GM18498 (cell line): ENCODE data around the gene NDUFAF3.

ENCODE experiments used
- ATAC-seq: cut with Tn5 transposase; IDR thresholded peaks from one replicate; pipeline ENCODE4 v1.9.1; 2021; ENCODE audit warnings: mild to moderate bottlenecking, moderate library complexity; ENCODE audit not compliant: unreplicated experiment

The NDUFAF3 gene, protein sequence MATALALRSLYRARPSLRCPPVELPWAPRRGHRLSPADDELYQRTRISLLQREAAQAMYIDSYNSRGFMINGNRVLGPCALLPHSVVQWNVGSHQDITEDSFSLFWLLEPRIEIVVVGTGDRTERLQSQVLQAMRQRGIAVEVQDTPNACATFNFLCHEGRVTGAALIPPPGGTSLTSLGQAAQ

DNA sequence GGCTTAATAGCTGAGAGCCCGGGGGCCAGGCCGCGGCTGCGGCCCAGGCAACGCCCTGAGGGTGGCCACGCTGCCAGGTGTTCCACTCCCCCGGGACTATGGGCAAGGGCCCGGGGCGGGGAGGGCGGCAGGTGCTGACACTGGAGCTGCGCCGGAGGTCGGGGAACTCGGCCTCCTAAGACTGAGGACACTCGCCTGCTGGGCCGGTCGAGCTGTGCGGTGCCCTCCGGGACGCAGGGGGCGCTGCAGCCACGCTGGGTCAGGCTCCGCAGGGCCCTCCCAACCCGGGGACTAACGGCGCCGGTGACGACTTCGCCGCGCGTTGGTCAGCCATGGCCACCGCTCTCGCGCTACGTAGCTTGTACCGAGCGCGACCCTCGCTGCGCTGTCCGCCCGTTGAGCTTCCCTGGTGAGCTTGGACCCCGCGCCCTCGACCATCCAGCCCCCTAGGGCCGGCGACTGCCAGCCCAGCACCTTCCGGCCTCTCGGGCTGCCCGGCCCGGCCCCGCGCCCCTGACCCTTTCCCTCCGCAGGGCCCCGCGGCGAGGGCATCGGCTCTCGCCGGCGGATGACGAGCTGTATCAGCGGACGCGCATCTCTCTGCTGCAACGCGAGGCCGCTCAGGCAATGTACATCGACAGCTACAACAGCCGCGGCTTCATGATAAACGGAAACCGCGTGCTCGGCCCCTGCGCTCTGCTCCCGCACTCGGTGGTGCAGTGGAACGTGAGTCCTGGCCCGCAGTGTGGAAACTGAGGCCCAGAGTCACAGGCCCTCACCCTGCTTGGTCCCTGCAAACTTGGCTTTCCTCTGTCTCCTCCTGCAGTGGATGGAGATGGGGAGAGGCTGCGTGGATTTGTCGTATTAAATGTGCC is at the start of gene NDUFAF3:
NDUFAF3 (plus strand) TSS at position 309 of the 875 bp plus-strand sequence; CDS start at position 333, 24 bp downstream.
- peak; percentile 56 for ATAC-seq

DNA sequence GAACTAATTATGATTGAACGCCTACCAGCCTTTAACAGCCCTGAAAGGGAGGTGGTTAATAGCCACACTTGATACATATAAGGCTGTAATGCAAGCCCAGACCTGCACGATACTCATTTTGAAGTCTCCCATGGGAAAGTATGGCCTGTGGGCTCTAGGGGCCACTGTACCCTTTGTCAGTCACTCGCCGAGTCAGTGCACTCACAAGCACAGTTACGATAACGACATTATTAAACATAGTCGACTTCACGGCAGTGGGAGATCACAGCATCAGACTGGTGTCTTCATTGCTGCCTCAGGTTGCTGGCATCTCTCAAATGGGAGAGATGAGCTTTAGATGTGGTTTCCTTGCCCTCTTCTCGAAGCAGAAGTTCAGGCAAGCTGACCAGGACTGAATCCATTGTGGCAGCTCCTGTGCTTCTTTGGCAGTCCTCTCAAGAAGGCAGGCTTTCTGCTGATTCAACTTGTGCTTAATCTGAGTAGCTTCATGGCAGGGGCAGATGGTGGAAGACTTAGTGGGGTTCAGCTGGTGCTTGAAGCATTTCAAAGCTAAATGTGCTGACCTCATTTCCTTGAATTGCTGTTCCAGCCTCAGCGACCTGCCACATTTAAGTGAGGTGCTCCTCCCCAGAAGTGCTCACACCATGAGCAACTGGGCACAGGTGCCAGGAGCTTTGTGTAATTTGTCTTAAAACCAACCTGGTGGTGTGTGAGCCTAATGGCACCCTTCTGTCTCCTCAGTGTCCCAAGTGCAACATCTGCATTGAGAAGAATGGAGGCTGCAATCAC is 47.7 kb upstream of the NDUFAF3 start:
- no peak for ATAC-seq

DNA sequence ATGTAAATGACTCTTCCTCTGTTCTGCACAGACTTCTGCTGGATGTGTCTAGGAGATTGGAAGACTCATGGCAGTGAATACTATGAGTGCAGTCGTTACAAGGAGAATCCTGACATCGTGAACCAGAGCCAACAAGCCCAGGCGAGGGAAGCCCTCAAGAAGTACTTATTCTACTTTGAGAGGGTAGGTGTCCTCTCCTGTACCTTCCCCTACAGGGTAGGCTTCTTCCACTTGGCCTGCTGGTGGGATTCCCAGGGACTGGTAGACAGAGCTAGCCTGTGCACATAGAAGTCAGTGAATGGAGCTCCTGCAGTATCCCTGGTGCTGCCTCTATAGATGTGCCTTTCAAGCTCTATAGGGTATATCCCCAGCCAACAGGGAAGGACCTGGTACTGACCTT is 42.5 kb upstream of the NDUFAF3 start:
- no peak for ATAC-seq

DNA sequence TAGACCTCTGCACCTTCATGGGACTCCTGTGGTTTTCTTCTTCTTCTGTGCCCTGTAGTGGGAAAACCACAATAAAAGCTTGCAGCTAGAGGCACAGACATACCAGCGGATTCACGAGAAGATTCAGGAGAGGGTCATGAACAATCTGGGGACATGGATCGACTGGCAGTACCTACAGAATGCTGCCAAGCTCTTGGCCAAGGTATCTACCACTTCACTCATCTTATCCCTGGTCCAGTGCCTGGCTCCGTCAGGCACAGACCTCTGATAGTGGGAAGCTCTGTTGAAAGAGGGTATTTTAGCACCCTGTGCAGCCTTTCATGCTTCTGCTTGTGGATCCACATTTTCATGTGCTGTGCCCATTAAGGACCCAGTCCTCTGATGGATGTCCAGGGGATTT is 41.6 kb upstream of the NDUFAF3 start:
- ATAC-seq, result no peak

DNA sequence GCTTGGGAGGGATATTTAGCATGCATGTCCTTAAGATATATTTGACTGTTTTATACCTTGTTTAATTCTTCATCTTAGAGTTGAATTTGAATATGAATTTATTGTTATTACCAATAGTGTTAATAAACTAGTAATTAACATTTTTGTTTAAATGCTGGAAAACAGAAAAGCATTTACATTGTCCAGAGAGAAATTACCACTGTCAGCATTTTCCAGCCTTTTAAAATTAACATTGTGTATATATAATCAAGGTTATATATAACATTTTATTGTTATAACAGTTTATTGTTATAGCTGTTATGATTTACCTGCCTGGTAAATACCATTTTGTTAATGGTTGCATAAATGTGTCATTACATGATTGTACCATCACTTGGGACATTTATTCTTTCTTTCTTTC is 39.9 kb upstream of the NDUFAF3 start:
- no peak for ATAC-seq

DNA sequence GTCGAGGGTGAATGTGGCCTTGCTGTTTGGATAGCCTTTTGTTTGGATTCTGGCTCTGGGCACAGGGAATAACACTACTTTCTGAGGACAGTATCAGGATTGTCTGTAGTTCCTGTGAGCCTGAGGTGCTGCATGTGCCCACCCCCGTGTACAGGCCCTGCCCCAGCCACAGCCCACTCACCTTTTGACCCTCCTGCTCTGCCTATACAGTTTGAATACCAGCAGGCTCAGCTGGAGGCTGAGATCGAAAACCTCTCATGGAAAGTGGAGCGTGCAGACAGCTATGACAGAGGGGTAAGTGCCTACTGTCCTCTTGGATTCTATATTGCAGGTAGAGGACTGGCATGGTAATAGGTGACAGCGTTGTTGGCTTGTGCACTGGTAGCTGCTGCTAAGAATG is 39.2 kb upstream of the NDUFAF3 start:
- ATAC-seq, result no peak

DNA sequence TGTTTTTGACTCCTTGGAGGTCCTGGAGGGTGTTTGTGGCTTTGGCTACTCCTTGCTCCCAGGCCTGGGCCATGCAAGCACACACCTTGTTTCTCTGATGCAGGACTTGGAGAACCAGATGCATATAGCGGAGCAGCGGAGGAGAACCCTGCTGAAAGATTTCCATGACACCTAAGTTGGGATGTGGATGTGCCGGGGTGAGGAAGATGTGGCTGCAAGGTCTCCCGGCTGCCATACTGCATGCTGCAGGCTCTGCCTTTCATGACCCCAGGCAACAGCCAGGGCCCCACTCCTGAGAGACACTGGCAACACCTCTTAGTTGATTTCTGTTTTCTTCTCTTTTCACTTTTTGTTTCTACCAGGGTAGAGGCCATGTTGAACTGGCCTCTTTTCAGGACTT is 38.8 kb upstream of the NDUFAF3 start:
- no peak for ATAC-seq

DNA sequence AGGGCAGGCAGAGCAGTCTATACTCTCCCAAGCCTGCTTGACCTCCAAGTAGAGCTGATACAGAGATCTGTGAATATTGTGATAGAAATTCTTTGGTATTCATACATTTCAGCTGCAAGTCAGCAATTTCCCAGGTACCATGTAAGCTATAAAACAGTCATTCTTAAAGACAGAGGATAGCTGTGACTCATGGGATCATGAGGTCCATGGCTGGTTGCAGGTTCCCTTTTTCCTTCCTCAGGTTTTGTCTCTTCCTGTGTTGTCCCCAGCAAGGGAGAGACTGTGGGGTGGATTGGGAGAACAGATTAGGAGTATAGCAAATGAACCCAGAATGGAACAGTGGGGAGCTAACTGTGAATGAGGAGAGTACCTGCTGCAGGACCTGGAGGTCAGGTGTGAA is 37.3 kb upstream of the NDUFAF3 start:
- no peak for ATAC-seq

DNA sequence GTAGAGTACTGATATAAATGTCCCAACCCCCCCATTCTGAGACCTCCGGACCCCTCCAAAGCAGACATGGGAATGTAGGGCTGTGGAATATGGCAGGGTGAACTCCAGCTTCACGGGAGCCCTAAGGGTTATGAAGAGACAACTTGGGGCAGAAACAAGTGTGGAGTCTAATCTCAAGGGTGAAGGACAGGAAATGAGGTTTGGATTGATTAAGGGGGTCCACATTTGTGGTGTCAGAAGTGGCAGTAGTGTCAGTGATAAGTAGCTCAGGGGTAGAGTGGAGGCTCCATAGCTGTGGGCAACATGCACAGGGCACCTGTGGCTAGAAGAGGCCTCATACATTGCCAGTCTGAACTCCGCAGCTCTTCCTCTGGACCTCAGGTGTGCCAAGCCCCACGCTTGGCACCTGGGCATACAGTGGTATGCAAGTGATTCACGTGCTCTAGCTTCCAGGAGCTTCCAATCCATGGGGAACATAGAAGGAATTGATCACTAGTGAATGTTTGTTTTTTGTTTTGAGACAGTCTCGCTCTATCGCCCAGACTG is 36.0 kb upstream of the NDUFAF3 start:
- ATAC-seq, result no peak

DNA sequence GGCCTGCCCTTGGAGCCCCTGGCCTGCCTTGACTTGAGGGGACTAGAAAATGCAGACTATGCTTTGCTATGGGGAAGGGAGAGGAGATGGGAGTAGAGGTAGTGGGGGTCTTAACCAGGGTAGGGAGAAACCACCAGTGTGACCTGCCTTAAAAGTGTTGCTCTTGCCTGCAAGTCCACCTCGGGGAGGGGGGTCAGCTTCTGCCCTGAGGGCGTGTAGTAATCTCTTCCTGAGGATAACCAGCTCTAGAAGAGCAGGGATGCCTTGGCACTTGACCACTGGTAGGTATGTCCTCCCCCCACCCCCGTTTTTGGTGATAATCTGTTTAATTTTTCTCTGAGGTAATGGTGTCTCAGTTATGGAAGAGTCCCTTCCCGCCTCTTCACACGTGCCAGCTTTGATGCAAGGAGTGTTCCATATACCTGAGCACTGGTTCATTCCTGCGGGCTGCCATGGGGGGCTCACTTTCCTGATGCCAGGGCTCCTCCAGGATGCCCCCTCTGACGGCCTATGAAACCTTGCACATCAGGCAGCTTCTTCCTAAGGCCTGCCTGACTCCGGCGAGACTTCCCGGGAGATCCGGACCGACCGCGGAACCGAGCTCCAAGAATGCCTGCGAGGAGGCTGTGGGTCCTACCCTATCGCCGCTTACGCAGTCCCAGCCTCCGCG is 32.7 kb upstream of the NDUFAF3 start:
- no peak for ATAC-seq

DNA sequence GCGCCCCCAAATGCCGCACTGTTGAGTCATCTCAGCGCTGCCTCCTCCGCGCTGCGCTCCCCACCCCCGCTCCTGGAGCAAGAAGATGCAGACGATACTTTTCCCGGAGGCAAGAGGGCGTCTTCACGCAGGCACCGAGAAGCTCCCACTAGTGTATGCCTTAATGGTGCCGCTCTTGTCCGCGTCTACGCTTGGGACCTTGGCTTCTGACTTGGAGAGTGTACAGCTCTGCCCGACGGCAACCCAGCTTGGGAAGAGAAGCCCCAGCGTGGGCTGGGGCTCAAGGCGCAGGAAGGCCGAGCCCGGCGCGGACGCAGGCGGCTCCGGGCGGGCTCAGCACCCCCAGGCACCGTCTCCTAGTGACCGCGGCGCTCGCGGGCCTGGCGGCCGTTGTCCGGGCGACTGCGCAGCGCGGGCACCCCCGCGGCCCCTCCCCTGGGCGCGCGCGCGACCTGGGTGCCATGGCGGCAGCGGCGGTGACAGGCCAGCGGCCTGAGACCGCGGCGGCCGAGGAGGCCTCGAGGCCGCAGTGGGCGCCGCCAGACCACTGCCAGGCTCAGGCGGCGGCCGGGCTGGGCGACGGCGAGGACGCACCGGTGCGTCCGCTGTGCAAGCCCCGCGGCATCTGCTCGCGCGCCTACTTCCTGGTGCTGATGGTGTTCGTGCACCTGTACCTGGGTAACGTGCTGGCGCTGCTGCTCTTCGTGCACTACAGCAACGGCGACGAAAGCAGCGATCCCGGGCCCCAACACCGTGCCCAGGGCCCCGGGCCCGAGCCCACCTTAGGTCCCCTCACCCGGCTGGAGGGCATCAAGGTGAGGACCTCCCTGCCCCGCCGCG is 31.9 kb upstream of the NDUFAF3 start, which contains the start of gene P4HTM:
P4HTM (plus strand) TSS at position 446 of the 840 bp plus-strand sequence; CDS start at position 462, 16 bp downstream.
- peak; percentile 70 for ATAC-seq

DNA sequence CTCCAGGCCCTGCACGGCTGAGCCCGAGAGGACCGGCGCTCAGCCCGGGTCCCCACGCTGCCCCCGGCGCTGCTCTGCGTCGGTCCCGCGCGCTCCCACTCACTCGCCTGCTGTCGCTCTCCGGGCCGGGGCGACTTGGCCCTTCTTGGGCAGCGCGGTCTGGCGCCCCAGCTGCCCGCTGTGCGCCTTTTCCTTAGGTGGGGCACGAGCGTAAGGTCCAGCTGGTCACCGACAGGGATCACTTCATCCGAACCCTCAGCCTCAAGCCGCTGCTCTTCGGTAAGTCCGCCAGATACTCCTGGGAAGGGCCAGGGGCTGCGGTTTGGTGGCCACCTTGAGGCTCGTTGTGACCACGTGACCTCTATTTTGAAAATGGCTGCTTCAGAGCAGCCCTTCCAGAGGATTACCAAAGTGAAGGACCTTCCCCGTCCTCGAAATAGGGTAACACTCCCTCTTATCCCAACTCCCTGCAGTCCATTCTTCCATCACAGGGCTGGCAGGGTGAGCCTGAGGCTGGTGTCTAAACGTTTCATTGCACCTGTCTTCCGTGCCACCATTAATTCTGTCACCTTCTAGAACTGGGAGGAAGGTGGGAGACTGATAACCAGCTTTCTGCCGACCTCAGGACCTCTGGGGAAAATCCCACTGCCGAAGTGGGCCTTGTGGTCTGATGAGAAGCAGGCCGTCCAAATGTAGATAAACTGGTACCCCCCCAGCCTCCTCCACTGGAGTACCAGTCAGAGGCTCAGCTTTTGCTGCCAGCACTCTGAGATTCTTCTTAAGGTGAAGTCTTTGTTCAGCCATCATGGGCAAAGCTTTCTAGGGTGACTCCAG is 31.1 kb upstream of the NDUFAF3 start:
- ATAC-seq, result no peak

DNA sequence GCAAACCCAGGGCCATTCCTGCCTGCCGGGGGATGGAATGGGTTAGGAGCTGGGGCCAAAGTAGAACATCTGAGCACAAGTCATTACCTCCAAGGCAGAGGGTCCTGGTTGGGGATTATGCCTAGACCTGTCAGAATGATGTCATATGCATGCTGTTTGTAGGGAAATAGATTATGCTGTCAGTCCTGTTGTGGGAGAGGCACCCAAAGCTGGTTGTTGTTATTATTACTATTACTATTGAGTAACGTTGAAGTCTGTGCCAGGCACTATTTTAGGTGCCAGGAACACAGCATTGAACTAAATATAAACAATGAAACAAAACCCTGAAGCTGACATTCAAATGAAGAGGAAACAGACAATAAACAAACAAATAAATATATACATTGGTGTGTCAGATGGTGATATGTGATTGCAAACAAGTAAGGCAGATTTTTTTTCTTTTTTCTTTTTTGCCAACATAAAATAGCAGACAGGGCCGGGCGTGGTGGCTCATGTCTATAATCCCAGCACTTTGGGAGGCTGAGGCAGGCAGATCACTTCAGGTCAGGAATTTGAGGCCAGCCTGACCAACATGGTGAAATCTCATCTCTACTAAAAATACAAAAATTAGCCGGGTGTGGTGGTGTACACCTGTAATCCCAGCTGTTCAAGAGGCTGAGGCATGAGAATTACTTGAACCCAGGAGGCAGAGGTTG is 29.9 kb upstream of the NDUFAF3 start:
- ATAC-seq, result no peak

DNA sequence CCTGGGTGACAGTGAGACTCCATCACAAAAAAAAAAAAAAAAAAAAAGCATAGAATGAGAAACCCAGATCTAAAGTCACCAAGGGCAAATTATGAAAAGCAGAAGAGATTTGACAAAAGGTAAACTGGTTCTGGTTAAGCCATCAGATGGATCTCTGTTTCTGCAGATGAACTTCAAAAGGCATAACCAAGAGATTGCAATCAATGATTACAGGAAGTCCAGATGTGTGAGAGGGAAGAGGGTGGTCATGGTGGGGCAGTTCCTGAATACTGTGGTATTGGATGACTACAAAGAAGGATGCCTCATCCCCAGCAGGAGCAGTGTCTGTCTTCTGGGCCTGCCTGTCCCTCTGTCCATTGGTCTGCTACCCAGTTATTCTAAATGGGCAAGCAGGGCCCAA is 28.1 kb upstream of the NDUFAF3 start:
- ATAC-seq, result no peak

DNA sequence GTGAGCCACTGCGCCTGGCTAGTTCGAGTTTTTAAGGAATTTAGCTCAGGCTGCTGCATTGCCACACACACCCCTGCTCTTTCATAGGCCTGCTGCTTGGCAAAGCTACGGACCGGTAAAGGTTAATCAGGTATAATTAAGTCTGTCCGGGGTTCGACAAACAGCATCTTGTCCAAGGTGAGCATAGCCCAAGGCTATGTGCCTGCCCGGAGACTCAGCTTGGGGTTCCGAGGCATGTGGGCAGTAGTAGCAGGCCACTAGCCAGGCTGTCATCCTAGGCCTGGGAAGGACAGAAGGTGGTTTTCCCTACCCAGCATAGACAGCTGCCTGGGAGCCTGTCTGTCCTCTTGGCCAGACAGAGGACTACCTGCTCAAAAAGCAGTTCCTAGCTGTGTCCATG is 25.3 kb upstream of the NDUFAF3 start:
- ATAC-seq, result no peak

DNA sequence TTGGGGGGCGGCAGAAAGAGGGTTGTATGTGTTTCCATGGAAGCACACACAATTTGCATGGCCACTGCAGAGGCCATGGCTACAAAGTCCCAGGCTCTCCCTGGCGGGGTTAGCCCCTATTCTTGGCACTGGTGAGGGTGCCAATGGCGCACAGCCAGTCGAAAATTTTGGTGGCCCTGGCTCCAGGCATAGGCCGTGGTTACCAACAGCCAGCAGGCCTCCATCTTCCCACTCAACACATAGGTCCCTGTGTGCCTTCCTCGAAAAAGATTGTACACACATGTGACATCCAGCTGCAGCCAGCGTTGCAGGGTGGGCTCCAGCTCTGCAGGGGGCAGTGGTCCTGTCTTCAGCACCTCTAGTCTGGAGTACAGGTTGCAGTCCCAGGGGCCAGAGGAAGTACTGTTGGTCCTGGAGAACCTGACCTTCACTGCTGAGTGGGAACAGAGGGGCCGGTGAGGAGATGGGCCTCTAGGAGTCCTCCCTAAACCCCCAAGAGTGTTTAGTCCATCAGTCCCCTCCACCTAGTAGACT is 24.8 kb upstream of the NDUFAF3 start:
- ATAC-seq, result no peak

DNA sequence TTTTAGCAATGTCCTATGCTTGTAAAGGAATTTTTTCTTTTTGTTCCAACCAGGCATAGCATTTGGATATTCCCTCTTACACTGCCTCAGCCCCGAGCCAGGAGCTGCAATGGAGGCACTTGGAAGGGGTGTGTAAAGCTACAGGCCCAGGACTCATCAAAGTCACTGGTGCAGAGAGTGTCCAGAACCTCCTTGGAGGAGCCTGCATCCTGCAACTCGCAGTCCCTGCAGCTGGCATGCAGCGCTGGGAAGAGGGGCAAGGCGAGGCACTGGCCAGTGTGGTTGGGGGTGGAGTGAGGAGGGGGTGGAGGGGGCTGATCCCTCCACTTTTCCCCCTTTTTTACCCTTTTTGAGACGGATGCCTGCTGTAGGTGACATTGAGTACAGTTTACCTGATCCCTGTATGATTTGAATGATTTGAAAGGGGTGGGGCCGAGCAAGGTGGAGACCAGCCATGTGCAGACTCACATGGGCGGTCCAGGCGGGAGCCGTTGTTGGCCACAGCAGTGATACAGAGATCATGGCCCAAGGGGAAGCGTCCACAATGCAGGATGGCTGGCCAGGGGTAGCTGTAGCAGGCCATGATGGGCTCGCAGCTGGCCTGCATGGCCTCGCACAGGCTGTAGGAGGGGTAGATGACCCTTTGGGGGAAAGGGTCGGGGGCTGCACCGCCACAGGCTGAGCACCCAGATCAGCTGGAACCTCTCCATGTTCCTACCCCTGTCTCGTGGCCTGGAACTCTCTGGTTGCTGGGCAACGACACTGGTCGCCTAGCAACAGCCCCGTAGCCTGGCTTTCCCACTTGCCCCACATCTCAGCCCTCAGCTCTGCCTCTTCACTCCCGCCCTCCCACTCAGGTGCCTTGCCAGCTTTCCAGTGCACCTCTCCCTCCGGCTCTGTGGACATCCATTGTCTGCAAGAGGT is 23.9 kb upstream of the NDUFAF3 start:
- ATAC-seq, result no peak
